GM21576 (cell line): ENCODE results near the gene LGR6.
A peak's percentile ranks its signal among the peaks of the same experiment; 100 is the strongest.
"Not testable (repeated sequence)": the region's sequence is repeated elsewhere in the genome, so short reads cannot be mapped to it uniquely, and the experiment has no call there.

ENCODE experiments used
- ATAC-seq: cut with Tn5 transposase; IDR thresholded peaks from one replicate; pipeline ENCODE4 v1.9.1; 2021; ENCODE audit warnings: mild to moderate bottlenecking, moderate library complexity; ENCODE audit not compliant: unreplicated experiment

The LGR6 gene

DNA sequence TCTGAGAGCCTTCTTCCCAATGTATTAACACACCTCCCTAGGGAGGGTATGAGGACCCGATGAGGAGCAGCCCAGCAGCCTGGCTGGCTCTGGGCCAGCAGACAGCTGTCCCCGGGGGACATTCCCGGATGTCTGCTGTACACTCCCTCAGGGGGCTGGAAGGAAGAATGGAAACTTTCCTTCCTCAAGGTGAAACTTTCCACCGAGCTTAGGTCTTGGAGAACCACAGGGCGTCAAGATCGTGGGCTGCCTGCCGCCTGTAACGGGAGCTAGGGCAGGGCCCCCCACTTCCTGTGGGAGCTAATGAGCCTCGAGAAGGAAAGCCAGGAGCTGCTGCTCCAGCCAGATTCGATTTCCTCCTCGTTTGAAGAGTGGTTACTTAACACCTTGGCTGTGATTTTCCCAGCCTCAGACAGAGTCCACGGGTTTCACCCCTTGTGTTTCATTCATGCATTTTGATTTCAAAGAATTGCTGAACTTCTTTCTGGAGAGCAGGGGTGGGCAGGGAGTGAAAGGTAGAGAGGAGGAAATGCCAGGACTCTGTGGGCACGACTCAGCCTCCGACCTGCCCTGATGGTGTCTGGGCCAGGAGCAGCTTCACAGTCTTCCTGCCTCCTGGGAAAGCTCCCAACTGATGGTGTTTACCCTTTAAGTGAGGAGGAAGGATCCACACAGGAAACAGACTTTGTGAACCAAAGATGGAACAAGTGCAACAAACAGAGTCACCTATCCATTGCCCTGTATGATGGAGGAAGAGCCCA lies 118.5 kb downstream of the LGR6 start:
- no peak for ATAC-seq

DNA sequence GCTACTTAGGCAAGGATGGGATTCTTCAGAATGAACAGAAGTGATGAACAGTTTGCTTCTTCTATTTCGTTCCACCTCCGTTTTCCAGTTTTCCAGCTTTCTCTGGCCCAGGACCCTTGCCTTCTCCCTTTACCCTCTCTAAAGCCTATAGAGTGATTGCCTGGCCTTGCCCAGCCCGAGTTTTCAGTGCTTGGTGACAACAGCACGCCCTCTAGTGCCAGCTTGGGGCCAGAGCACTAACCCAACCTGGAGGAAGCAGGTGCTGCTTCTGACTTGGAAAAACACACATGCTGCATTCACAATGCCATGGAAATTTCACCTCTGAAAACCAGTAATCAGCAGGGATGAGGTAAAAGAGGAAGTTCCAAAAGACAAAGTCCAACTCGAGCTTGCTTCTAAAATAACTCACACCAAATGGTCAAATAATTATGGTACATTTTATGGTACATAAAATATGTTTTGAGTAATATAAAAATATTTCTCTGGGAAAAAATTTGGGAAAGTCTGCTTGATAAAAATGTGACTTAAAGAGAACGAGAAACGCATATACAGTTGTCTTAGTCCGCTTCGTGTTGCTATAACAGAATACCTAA lies 122.1 kb downstream of the LGR6 start:
- peak; percentile 56 for ATAC-seq

- ATAC-seq: no peak
Observed at GRCh38 chr1:202316186-202316585, 122.6 kb downstream of the LGR6 start.

GRCh38 chr1:202317941-202318925 lies 124.6 kb downstream of the LGR6 start:
- no peak for ATAC-seq

DNA sequence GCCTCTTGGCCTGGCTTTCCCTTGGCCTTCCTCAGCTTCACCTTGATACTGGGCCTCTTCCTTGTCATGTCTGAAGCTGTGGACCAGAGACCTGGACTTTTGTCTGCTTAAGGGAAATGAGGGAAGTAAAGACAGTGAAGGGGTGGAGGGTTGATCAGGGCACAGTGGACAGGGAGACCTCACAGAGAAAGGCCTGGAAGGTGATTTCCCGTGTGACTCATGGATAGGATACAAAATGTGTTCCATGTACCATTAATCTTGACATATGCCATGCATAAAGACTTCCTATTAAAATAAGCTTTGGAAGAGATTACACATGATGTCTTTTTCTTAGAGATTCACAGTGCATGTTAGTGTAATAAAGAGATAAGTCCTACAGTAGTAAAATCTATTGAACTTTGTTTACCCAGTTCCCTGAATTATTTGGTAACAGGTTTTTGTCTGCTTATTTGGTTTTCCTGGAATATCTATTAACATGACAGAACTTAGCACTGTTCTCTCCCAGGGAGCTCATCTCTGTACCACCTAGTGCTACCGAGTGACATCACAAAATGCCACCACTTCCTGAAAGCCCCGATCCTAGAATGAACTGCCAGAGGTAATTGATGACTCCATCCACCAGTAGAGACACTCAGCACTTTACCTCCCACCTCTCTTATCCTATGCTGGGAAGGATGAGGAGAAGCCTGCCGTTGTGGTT lies 125.9 kb downstream of the LGR6 start:
- no peak for ATAC-seq

GRCh38 chr1:202320081-202320405 lies 126.4 kb downstream of the LGR6 start:
- ATAC-seq: no peak

DNA sequence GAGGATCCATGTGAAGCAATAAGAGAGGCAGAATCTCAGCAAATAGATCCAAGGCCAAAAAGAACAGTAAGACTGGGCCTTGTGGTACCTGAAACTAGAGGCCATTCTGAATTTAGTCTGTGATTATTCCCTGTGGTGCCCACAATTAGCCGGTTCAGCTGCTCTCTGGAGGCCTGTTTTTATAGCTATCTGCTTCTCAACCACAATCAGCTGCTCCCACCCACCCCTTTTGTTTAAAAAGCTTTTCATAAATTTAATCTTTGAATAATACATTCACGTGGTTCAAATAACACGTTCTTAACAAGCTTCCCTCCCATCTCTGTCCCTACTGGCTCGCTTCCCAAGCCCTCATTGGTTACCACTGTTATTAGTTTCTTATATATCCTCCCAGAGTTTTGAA lies 130.1 kb downstream of the LGR6 start:
- no peak for ATAC-seq

DNA sequence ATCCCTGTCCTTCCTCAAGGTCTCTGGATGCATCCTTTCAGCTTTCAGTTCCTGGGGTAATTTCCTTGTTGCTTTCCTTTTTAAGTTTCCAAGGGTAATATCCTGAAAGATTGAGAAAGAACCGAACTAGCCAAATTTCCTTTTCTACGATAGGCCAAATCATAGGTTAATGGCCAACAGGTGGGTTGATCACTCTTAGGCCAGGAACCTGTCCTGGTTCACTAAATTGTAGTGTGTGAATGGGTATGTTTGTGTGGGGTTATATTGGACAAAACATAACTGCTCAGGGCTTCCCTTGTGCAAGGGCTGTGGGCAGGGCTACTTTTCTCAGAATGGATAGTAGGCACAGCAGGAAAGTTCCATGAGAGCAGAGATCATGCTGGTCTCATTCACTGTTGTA lies 131.0 kb downstream of the LGR6 start:
- no peak for ATAC-seq

- ATAC-seq: no peak
Observed at GRCh38 chr1:202329891-202330290, 136.3 kb downstream of the LGR6 start.

GRCh38 chr1:202333861-202334260 lies 140.3 kb downstream of the LGR6 start:
- no peak for ATAC-seq

- no peak for ATAC-seq
Observed at GRCh38 chr1:202343652-202344349, 150.2 kb downstream of the LGR6 start.

DNA sequence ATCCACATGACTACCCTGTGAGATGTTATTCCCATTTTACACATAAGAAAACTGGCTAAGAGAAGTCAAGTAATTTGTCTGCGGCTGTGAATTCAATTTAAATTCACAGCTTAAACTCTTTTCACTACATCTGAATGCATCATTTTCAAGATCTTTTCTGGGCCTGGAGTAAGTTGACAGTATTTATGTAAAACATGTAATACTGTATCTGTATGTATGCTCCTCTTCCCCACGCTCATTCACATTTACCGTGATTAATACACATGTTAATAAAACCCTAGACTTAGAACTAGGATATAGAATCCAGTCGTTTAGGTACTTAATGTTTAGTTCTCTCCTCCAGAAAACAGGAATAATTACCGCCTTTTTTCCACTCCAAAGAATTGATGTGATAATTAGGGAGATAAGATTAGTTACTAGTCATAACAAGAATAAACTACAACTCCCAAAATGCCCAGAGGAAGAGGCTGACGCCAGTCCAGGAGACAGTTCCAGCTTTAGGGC lies 154.5 kb downstream of the LGR6 start:
- no peak for ATAC-seq

DNA sequence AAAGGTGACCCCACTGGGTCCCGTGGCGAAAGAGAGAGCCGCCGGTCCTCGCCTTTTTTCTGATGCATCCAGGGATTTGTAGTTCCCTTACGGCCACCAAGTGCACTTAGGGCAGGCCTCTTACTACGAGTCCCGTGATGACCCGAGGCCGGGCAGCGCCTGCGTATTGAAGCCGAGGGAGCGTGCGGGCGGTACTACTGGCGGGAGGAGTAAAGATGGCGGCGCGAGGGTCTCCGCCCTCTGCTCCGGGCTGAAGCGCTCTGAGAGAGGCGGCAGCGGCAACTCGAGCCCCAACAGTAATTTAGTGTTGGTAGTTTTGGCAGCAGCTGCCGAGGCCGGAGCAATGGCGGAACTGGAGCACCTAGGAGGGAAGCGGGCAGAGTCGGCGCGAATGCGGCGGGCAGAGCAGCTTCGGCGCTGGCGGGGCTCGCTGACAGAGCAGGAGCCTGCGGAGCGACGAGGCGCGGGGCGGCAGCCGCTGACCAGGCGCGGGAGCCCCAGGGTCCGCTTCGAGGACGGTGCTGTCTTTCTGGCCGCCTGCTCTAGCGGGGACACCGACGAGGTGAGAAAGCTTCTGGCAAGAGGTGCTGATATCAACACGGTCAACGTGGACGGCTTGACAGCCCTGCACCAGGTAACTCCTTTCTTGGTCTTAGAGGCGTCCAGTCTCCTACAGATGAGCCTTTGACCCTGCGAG lies 155.1 kb downstream of the LGR6 start, which contains the start of gene PPP1R12B:
TSS of gene PPP1R12B (plus strand) at position 191 of the 697 bp plus-strand sequence. CDS start at position 344, 153 bp downstream.
- peak; percentile 96 for ATAC-seq

DNA sequence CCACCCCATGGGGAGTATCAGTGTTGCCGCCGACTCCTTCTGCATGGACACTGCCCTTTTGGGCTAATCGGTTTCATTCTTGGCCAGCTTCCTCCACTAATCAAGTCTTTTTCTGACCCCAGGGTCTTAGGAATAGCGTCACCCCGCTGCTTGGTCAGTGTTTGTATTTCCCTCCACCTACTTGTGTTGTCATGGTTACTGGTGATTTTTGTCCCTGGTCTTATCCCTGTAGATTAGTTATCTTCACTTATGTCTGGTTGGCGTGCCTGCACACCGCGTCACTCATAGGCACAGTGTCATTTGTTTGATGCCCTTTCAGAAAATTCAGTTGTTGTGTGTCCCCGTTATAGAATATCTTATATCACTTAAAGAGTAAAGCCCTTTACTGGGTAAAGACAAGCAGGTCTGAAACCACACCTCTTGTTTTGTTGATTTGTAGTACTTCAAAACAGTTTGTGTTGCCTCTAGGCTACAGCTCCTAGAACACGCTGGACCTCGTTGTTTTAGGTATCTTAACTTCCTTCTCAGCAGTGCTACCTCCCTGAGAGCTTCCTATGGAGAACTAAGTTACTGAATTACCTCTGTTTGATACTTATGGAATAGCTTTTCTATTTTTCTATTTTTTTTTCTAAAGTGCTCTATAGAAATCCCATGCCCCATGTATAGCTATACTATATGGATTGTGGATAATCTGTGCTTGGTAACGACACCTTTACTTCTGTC lies 155.8 kb downstream of the LGR6 start:
- no peak for ATAC-seq

DNA sequence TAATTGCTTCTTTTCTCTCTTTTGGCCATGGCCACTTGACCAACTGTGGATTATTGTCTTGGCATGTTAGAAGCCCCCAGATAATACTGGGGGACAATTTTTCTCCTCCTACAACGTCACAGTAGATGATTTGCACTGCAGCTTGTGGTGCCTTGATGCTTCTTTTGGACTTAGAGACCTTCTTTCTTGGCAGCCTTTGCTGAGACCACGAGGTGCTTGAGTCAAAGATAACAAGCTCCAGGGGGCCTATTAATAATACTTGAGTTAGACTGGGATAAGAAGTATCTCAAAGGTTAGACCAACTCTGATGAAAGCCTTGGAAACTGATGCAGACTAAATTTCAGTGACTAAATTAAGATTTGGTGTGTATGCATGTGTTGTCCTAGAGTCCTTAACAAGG lies 158.1 kb downstream of the LGR6 start:
- no peak for ATAC-seq

- ATAC-seq: not testable (repeated sequence)
Observed at GRCh38 chr1:202352583-202353197, 159.1 kb downstream of the LGR6 start.

DNA sequence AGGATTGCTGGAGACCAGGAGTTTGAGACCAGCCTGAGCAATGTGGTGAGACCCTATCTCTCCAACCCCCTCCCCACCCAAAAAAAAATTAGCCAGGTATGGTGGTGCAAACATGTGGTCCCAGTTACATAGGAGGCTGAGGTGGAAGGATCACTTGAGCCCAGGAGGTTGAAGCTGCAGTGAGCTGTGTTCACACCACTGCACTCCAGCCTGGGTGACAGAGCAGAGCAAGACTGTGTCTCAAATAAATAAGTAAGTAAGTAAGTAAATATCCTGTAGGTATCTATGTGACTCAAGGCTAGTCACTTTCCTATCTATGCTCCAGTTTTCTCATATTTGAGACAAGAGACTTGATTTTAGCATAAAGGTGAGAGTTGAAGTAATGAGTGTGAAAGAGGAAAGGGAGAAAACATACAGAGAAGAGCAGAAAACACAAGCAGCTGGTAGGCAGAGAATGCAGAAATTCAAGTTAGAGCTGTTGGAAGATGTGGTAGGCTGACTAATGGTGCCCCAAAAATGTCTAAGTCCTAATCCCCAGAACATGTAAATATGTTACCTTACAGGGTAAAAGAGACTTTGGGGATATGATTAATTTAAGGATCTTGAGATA lies 162.4 kb downstream of the LGR6 start:
- no peak for ATAC-seq

GRCh38 chr1:202357506-202357905 lies 163.9 kb downstream of the LGR6 start:
- no peak for ATAC-seq
